Activated B cell treated with CpG ODN at 0.5 μM for 24 hours (primary cell): ENCODE measurements around the gene CEP43. TPM values are rescaled to one million over a fixed set of nuclear protein-coding genes. Genes with fewer than 3 reads are reported as not detected.

Source experiments
- ATAC-seq: fragments of 200-7000 bp; cut with Tn5 transposase; one replicate; pipeline ENCODE4 v1.10.0; 2021; ENCODE audit warnings: low read depth, mild to moderate bottlenecking, moderate library complexity
- CTCF ChIA-PET: fragments of 350-600 bp; sonication (Branson Sonifier 250); formaldehyde crosslinking; loops from one replicate; lab custom pipeline; 2021; ENCODE audit warnings: antibody characterized with exemption; lab: Charles Lee
- POLR2A ChIA-PET: fragments of 350-600 bp; sonication (Branson Sonifier 250); formaldehyde crosslinking; loops from one replicate; lab custom pipeline; 2021; ENCODE audit warnings: antibody characterized with exemption; lab: Charles Lee
- DNase-seq: peaks from one replicate; pipeline ENCODE4 v3.0.0; 2022
- H3K27ac Mint-ChIP-seq: one replicate; pipeline ENCODE4 v1.8.0; 2020; ENCODE audit warnings: mixed read lengths
- H3K27me3 Mint-ChIP-seq: one replicate; pipeline ENCODE4 v1.8.0; 2021; ENCODE audit warnings: mixed read lengths
- H3K36me3 Mint-ChIP-seq: one replicate; pipeline ENCODE4 v1.8.0; 2021; ENCODE audit warnings: low read depth, mixed read lengths
- H3K4me1 Mint-ChIP-seq: one replicate; pipeline ENCODE4 v1.8.0; 2021; ENCODE audit warnings: mixed read lengths
- H3K4me3 Mint-ChIP-seq: one replicate; pipeline ENCODE4 v1.8.0; 2020; ENCODE audit warnings: mild to moderate bottlenecking, mixed read lengths
- H3K9me3 Mint-ChIP-seq: one replicate; pipeline ENCODE4 v1.8.0; 2020; ENCODE audit warnings: mixed read lengths
- CTCF ChIP-seq: fragments of 200-600 bp; IDR thresholded peaks from one replicate; pipeline ENCODE4 v1.8.0; 2022; ENCODE audit warnings: antibody characterized with exemption, mild to moderate bottlenecking
- intact Hi-C: fragments of 100-400 bp; cut with micrococcal nuclease; formaldehyde crosslinking; loops from one replicate; pipeline ENCODE4 v1.15.1; 2024
- total RNA-seq: library from RNA; stranded (reverse); gene quantifications from 2 replicates; pipeline ENCODE4 v1.2.3, GENCODE V29; 2022

Gene CEP43
- total RNA-seq, 1 donor from 2014 or later: 31.0 TPM

GRCh38 chr6:166972101-166972500 is 27.1 kb upstream of the CEP43 start:
- Mint-ChIP-seq H3K27me3 (no peaks in the 10 kb centered on the region), H3K27ac (no peak overlapping the region), H3K36me3 (no peaks in the 10 kb centered on the region), H3K9me3 (no peaks in the 10 kb centered on the region), H3K4me3 (no peak overlapping the region), H3K4me1 (peaks cover 15% of the 10 kb centered on the region)
- no peak for ATAC-seq
- DNase-seq: no peak
- intact Hi-C loops: no loop called here
- POLR2A ChIA-PET: no interaction called here
- TF ChIP-seq CTCF: no peak
- CTCF ChIA-PET: interaction anchor here (0.9 to 1.2 kb wide), 2 partner anchors 11 to 18 kb away, joined by 3 read pairs; no protein-coding TSS in a partner anchor

- POLR2A ChIA-PET: interaction anchor here (0.5 kb wide), 1 partner anchor 220 kb away, joined by 4 read pairs; no protein-coding TSS in a partner anchor
- no peaks in the 10 kb centered on the region for H3K9me3 Mint-ChIP-seq
These were observed 22.6 kb upstream of the CEP43 start for GRCh38 chr6:166976636-166977035.

GRCh38 chr6:166977621-166978525 is 21.3 kb upstream of the CEP43 start:
- CTCF ChIA-PET: interaction anchor here (0.7 to 2.4 kb wide), 4 partner anchors 12 to 203 kb away, joined by 3 to 8 read pairs (median 3); no protein-coding TSS in a partner anchor
- no peaks in the 10 kb centered on the region for H3K4me1 Mint-ChIP-seq
- DNase-seq (no peak), ATAC-seq (no peak)
- POLR2A ChIA-PET: no interaction called here
- TF ChIP-seq CTCF: no peak
- no peak overlapping the region for H3K4me3 Mint-ChIP-seq
- no peaks in the 10 kb centered on the region for H3K9me3 Mint-ChIP-seq
- H3K27ac Mint-ChIP-seq: no peak overlapping the region
- intact Hi-C loops: no loop called here
- no peaks in the 10 kb centered on the region for H3K27me3 Mint-ChIP-seq
- H3K36me3 Mint-ChIP-seq: peaks cover 3% of the 10 kb centered on the region

More at GRCh38 chr6:166976636-166977035, 22.6 kb upstream of the CEP43 start:
- DNase-seq (no peak), ATAC-seq (no peak)
- Mint-ChIP-seq H3K36me3 (peaks cover 2% of the 10 kb centered on the region), H3K27ac (no peak overlapping the region), H3K4me1 (no peaks in the 10 kb centered on the region), H3K27me3 (no peaks in the 10 kb centered on the region), H3K4me3 (no peak overlapping the region)
- intact Hi-C loops: no loop called here
- CTCF ChIA-PET: interaction anchor here (1.1 kb wide), 1 partner anchor 13 kb away, joined by 3 read pairs; no protein-coding TSS in a partner anchor
- no peak for TF ChIP-seq CTCF

- Mint-ChIP-seq H3K4me1 (no peaks in the 10 kb centered on the region), H3K4me3 (no peak overlapping the region), H3K27me3 (no peaks in the 10 kb centered on the region), H3K27ac (no peak overlapping the region), H3K36me3 (peaks cover 6% of the 10 kb centered on the region), H3K9me3 (no peaks in the 10 kb centered on the region)
- DNase-seq (no peak), ATAC-seq (no peak)
- TF ChIP-seq CTCF: no peak
- intact Hi-C loops: no loop called here
- ChIA-PET CTCF (no interaction called here), POLR2A (no interaction called here)
These were observed 18.5 kb upstream of the CEP43 start for GRCh38 chr6:166980738-166981137.

- POLR2A ChIA-PET: interaction anchor here (1.0 kb wide), 1 partner anchor 12 kb away, joined by 3 read pairs; the partner anchor contains the start of gene CEP43
- Mint-ChIP-seq H3K36me3 (peaks cover 7% of the 10 kb centered on the region), H3K9me3 (no peaks in the 10 kb centered on the region), H3K27ac (no peak overlapping the region), H3K4me3 (no peak overlapping the region), H3K27me3 (no peaks in the 10 kb centered on the region), H3K4me1 (peaks cover 11% of the 10 kb centered on the region)
- no peak for DNase-seq
- intact Hi-C loops: loop anchor here (5.0 kb wide), 1 partner anchor 300 kb away; no protein-coding TSS in a partner anchor
- no peak for TF ChIP-seq CTCF
- CTCF ChIA-PET: interaction anchor here (1.4 to 3.4 kb wide), 3 partner anchors 201 to 545 kb away, joined by 4 to 65 read pairs (median 41); no protein-coding TSS in a partner anchor
- no peak for ATAC-seq
These were observed 11.7 kb upstream of the CEP43 start for GRCh38 chr6:166987448-166987847.
